ENCODE measurements around the gene ZNF431. TPM values are rescaled to one million over a fixed set of nuclear protein-coding genes. Genes with fewer than 3 reads are reported as not detected.

Gene ZNF431
- polyA plus RNA-seq, 1 of the 3 experiments (the other 2 are of a cell fraction): 2.4 TPM

DNA sequence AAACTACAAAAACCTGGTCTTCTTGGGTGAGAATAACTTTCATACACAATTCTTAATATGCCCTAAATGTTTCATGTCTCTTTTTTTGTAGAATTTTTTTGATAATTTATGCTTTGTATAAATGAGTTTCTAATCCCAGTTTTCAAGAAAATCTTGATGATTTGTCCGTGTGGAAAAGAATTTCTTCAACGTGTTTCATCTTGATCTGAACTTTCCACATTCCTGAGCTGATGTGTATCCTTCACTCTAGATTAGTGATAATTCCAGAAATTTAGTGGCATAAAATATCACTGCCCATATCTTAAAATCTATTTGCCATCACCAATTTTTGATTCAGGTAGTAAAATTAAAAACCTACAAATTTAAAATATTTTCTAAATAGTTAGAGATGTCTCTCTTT is 24.6 kb downstream of the ZNF431 start:
- POLR2A ChIA-PET: no interaction called here
- no peaks in the 10 kb centered on the region for H3K9me3 ChIP-seq
- H3F3A ChIP-seq (replicated peaks; ENCODE audit: insufficient read depth): peaks cover 7% of the 10 kb centered on the region
- peaks cover 16 to 53% of the 10 kb centered on the region in 2 experiments for H3K36me3 ChIP-seq (replicated peaks in 1 of 2; ENCODE audit: control insufficient read depth in 1 of 2, insufficient read depth in 2 of 2, low read length in 1 of 2)
- DNase-seq: no peak
- H3K4me1 ChIP-seq (ENCODE audit: control insufficient read depth in 1 of 2, insufficient read depth in 2 of 2, low read depth in 1 of 2, low read length in 1 of 2): no peaks in the 10 kb centered on the region
- H4K20me1 ChIP-seq (ENCODE audit: insufficient read depth): no peaks in the 10 kb centered on the region
- no peak for TF ChIP-seq EZH2phosphoT487 (IDR thresholded peaks at IDR 0.05; ENCODE audit: borderline replicate concordance, low read depth)
- no peak for TF ChIP-seq GATA2 (CRISPR knock-in tag; IDR thresholded peaks at IDR 0.05)
- TF ChIP-seq EP300 (IDR thresholded peaks at IDR 0.05; ENCODE audit: borderline replicate concordance in 1 of 2, low read depth in 1 of 2, low read length in 1 of 2): no peak
- H2AFZ ChIP-seq (ENCODE audit: low read depth): no peak overlapping the region
- H3K4me2 ChIP-seq: no peak overlapping the region
- no peak overlapping the region for H3K27ac ChIP-seq (ENCODE audit: low read depth in 2 of 2, low read length in 1 of 2)
- no peaks in the 10 kb centered on the region for H3K27me3 ChIP-seq (ENCODE audit: insufficient read depth)
- H3K79me2 ChIP-seq (ENCODE audit: insufficient read depth): peaks cover 43% of the 10 kb centered on the region
- CTCF ChIA-PET: no interaction called here
- 96% methylated on average over 2 of the region's 2 CpGs for WGBS (ENCODE audit: low lambda C conversion rate)
- no peak overlapping the region for H3K4me3 ChIP-seq (ENCODE audit: low read depth in 2 of 2, low read length in 1 of 2)
- H3K9me2 ChIP-seq: no peaks in the 10 kb centered on the region
- H3K9ac ChIP-seq: no peak overlapping the region

DNA sequence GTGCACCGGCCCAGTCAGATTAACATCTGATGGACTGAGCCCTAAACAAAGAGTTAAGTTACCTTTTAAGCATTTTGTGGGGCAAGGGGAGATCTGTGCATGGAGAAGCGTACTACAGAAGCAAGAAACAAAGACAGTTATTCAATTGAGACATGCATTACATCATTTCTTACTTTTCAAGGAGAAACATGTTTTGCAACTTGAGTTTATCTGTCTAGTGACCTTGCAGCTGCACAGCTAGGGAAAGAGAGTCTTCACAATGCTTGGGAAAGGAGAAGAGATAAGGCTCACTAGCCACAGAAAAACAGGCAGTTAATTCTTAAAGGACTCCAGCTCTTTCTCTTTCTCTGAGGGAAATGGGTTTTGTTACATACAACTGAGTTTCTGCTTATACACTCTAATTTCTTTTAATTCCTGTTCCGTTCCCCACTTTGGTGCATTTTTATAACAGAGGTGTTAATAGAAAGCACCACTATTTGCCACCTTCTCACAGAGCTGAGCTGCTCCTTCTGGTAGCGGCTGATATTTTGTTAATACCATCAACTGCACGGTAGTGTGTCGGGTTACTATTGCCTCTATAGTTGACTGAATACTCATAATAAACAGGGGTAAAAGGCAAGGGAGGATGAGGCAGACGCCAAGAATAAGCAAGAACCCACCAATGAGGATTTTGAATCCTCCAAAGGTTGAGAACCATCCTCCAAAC is 55.9 kb downstream of the ZNF431 start:
- DNase-seq: no peak
- Histone ChIP-seq H3K9ac (no peak overlapping the region), H3K9me3 (no peaks in the 10 kb centered on the region), H2AFZ (ENCODE audit: low read depth) (no peak overlapping the region), H3F3A (replicated peaks; ENCODE audit: insufficient read depth) (no peaks in the 10 kb centered on the region), H3K27ac (ENCODE audit: low read depth in 2 of 2, low read length in 1 of 2) (no peak overlapping the region), H3K4me2 (no peak overlapping the region), H3K27me3 (ENCODE audit: insufficient read depth) (no peaks in the 10 kb centered on the region), H3K4me3 (ENCODE audit: low read depth in 2 of 2, low read length in 1 of 2) (no peak overlapping the region), H3K36me3 (replicated peaks in 1 of 2; ENCODE audit: control insufficient read depth in 1 of 2, insufficient read depth in 2 of 2, low read length in 1 of 2) (no peaks in the 10 kb centered on the region), H3K79me2 (ENCODE audit: insufficient read depth) (no peaks in the 10 kb centered on the region), H4K20me1 (ENCODE audit: insufficient read depth) (no peaks in the 10 kb centered on the region), H3K4me1 (ENCODE audit: control insufficient read depth in 1 of 2, insufficient read depth in 2 of 2, low read depth in 1 of 2, low read length in 1 of 2) (no peaks in the 10 kb centered on the region), H3K9me2 (no peaks in the 10 kb centered on the region)
- CTCF ChIA-PET: interaction anchor here (9.6 kb wide), 1 partner anchor 286 kb away, joined by 48 read pairs; no protein-coding TSS in a partner anchor
- POLR2A ChIA-PET: no interaction called here
- 57% methylated on average over 7 of the region's 7 CpGs for WGBS (ENCODE audit: low lambda C conversion rate)
- TF ChIP-seq TEAD4 (IDR thresholded peaks at IDR 0.05; ENCODE audit: borderline replicate concordance, insufficient read depth) (no peak), YY1 (IDR thresholded peaks at IDR 0.05; ENCODE audit: low read depth) (no peak), MXI1 (IDR thresholded peaks at IDR 0.05; ENCODE audit: low read depth, low read length) (no peak), FOXM1 (IDR thresholded peaks at IDR 0.05; ENCODE audit: low read depth) (no peak)

DNA sequence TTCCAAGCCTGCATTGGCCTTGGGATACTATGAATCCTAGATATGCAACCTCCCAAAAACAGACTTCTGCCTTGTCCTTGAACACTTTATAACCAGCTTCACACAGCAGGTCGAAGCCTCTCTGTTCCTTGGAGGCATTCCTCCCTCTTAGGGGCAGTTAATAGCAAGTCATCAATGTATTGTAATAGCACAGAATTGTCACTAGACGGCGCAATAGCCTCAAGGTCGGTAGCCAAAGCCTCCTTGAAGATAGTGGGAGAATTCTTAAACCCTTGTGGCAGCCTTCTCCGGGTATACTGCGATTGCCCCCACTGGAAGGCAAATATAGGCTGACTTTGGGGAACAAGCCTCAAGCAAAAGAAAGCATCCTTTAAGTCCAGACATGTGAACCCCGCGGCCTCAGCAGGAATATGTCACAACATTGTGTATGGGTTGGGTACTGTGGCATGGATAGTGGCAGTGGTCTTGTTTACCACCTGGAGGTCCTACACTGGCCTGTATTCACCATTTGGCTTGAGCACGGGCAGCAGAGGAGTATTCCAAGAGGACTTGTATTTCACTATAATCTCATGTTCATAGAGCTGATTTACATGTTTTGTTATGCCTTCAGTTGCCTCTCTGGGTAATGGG is 61.1 kb downstream of the ZNF431 start:
- H4K20me1 ChIP-seq (ENCODE audit: insufficient read depth): no peaks in the 10 kb centered on the region
- no peaks in the 10 kb centered on the region for H3K36me3 ChIP-seq (replicated peaks in 1 of 2; ENCODE audit: control insufficient read depth in 1 of 2, insufficient read depth in 2 of 2, low read length in 1 of 2)
- H2AFZ ChIP-seq (ENCODE audit: low read depth): no peak overlapping the region
- ChIA-PET POLR2A (no interaction called here), CTCF (interaction anchor here (0.5 to 9.6 kb wide), 18 partner anchors 9 to 496 kb away, joined by 3 to 48 read pairs (median 3); no protein-coding TSS in a partner anchor)
- H3K27me3 ChIP-seq (ENCODE audit: insufficient read depth): no peaks in the 10 kb centered on the region
- peak; percentile 49 for DNase-seq
- H3K4me1 ChIP-seq (ENCODE audit: control insufficient read depth in 1 of 2, insufficient read depth in 2 of 2, low read depth in 1 of 2, low read length in 1 of 2): no peaks in the 10 kb centered on the region; a peak in 1 of 4 replicates
- H3K27ac ChIP-seq (ENCODE audit: low read depth in 2 of 2, low read length in 1 of 2): no peak overlapping the region
- no peaks in the 10 kb centered on the region for H3K9me2 ChIP-seq
- no peaks in the 10 kb centered on the region for H3F3A ChIP-seq (replicated peaks; ENCODE audit: insufficient read depth)
- TF ChIP-seq RAD21 (IDR thresholded peaks at IDR 0.05; ENCODE audit: low read length) (peak; percentile 84), SMC3 (IDR thresholded peaks at IDR 0.05; ENCODE audit: low read depth, low read length) (peak; percentile 73), CTCF (IDR thresholded peaks at IDR 0.05) (peak; percentile 64), MXI1 (IDR thresholded peaks at IDR 0.05; ENCODE audit: low read depth, low read length) (no peak)
- H3K9me3 ChIP-seq: no peaks in the 10 kb centered on the region; the same call in 1 of the 2 replicates
- H3K79me2 ChIP-seq (ENCODE audit: insufficient read depth): no peaks in the 10 kb centered on the region
- no peak overlapping the region for H3K4me2 ChIP-seq
- 22% methylated on average over 9 of the region's 9 CpGs for WGBS (ENCODE audit: low lambda C conversion rate)
- no peak overlapping the region for H3K9ac ChIP-seq
- no peak overlapping the region for H3K4me3 ChIP-seq (ENCODE audit: low read depth in 2 of 2, low read length in 1 of 2)
